ENCODE results near the gene KAT8.

KAT8 gene

GRCh38 chr16:31108035-31108793, 9.2 kb upstream of the KAT8 start, which contains the start of gene BCKDK:
TSS of gene BCKDK (plus strand) at chr16:31108386. CDS start at chr16:31109224, 838 bp downstream.
- peak; percentile 93 for DNase-seq (ENCODE audit: low spot score)

GRCh38 chr16:31108794-31109558, 8.5 kb upstream of the KAT8 start:
- DNase-seq (ENCODE audit: low spot score) = no peak

GRCh38 chr16:31109622-31110021, 7.8 kb upstream of the KAT8 start:
- no peak for DNase-seq (ENCODE audit: low spot score)

- no peak for DNase-seq (ENCODE audit: low spot score)
Observed at GRCh38 chr16:31110106-31111034, 7.1 kb upstream of the KAT8 start.

- DNase-seq (ENCODE audit: low spot score) = no peak
Observed at GRCh38 chr16:31111881-31112466, 5.5 kb upstream of the KAT8 start.

GRCh38 chr16:31112711-31113110, 4.8 kb upstream of the KAT8 start:
- DNase-seq (ENCODE audit: low spot score) = no peak

- no peak for DNase-seq (ENCODE audit: low spot score)
Observed at GRCh38 chr16:31113121-31114120, 4.0 kb upstream of the KAT8 start.

GRCh38 chr16:31114468-31114867, 3.0 kb upstream of the KAT8 start:
- no peak for DNase-seq (ENCODE audit: low spot score)

GRCh38 chr16:31118223-31119155, 1.0 kb downstream of the KAT8 start:
- peak; percentile 70 for DNase-seq (ENCODE audit: low spot score)

GRCh38 chr16:31120129-31120528, 2.7 kb downstream of the KAT8 start:
- DNase-seq (ENCODE audit: low spot score) = no peak

GRCh38 chr16:31125844-31126243, 8.4 kb downstream of the KAT8 start:
- no peak for DNase-seq (ENCODE audit: low spot score)

- DNase-seq (ENCODE audit: low spot score) = no peak
Observed at GRCh38 chr16:31127182-31127581, 9.7 kb downstream of the KAT8 start.

GRCh38 chr16:31128711-31129567, 11.5 kb downstream of the KAT8 start:
- no peak for DNase-seq (ENCODE audit: low spot score)

- DNase-seq (ENCODE audit: low spot score) = no peak
Observed at GRCh38 chr16:31129568-31130335, 12.3 kb downstream of the KAT8 start.

- no peak for DNase-seq (ENCODE audit: low spot score)
Observed at GRCh38 chr16:31130336-31130891, 12.9 kb downstream of the KAT8 start.

GRCh38 chr16:31130899-31131298, 13.4 kb downstream of the KAT8 start:
- DNase-seq (ENCODE audit: low spot score) = no peak

- no peak for DNase-seq (ENCODE audit: low spot score)
Observed at GRCh38 chr16:31131416-31131815, 14.0 kb downstream of the KAT8 start.
